HG02840 (cell line): Measurements from ENCODE around the gene TMEFF2.

Experiments used
- ATAC-seq: cut with Tn5 transposase; IDR thresholded peaks from one replicate; pipeline ENCODE4 v1.9.1; 2021; ENCODE audit warnings: mild to moderate bottlenecking, moderate library complexity, moderate number of reproducible peaks; ENCODE audit not compliant: unreplicated experiment, low FRiP score

The TMEFF2 gene

GRCh38 chr2:192072261-192072660 lies 122.5 kb downstream of the TMEFF2 start:
- ATAC-seq: no peak

GRCh38 chr2:192070099-192070498 lies 124.6 kb downstream of the TMEFF2 start:
- no peak for ATAC-seq

- ATAC-seq: no peak
These were observed 125.3 kb downstream of the TMEFF2 start for GRCh38 chr2:192069417-192069816.

- no peak for ATAC-seq
These were observed 125.8 kb downstream of the TMEFF2 start for GRCh38 chr2:192068966-192069365.

GRCh38 chr2:192067631-192068030 lies 127.1 kb downstream of the TMEFF2 start:
- ATAC-seq: no peak

GRCh38 chr2:192064459-192064858 lies 130.3 kb downstream of the TMEFF2 start:
- no peak for ATAC-seq

GRCh38 chr2:192060161-192060560 lies 134.6 kb downstream of the TMEFF2 start:
- ATAC-seq: no peak

GRCh38 chr2:192059266-192059665 lies 135.5 kb downstream of the TMEFF2 start:
- no peak for ATAC-seq

GRCh38 chr2:192053921-192054320 lies 140.8 kb downstream of the TMEFF2 start:
- ATAC-seq: no peak

GRCh38 chr2:192051533-192051932 lies 143.2 kb downstream of the TMEFF2 start:
- no peak for ATAC-seq

GRCh38 chr2:192049362-192049761 lies 145.4 kb downstream of the TMEFF2 start:
- no peak for ATAC-seq

- ATAC-seq: no peak
These were observed 147.2 kb downstream of the TMEFF2 start for GRCh38 chr2:192047315-192048107.

- no peak for ATAC-seq
These were observed 150.2 kb downstream of the TMEFF2 start for GRCh38 chr2:192044496-192044895.

- ATAC-seq: no peak
These were observed 151.4 kb downstream of the TMEFF2 start for GRCh38 chr2:192043216-192043870.

- ATAC-seq: no peak
These were observed 152.6 kb downstream of the TMEFF2 start for GRCh38 chr2:192042126-192042525.

- no peak for ATAC-seq
These were observed 156.6 kb downstream of the TMEFF2 start for GRCh38 chr2:192038110-192038509.

- ATAC-seq: no peak
These were observed 158.8 kb downstream of the TMEFF2 start for GRCh38 chr2:192035731-192036442.

- ATAC-seq: no peak
These were observed 163.9 kb downstream of the TMEFF2 start for GRCh38 chr2:192030856-192031255.

GRCh38 chr2:192030289-192030688 lies 164.4 kb downstream of the TMEFF2 start:
- ATAC-seq: no peak

- ATAC-seq: no peak
These were observed 165.6 kb downstream of the TMEFF2 start for GRCh38 chr2:192029089-192029488.

- no peak for ATAC-seq
These were observed 168.0 kb downstream of the TMEFF2 start for GRCh38 chr2:192026825-192027120.
